DMS114 treated with DMSO at 0.1 percent for 48 hours (cell line): ENCODE results near the gene DERL3.
A peak's percentile ranks its signal among the peaks of the same experiment; 100 is the strongest.
"Not testable (repeated sequence)": the region's sequence is repeated elsewhere in the genome, so short reads cannot be mapped to it uniquely, and the experiment has no call there.

ENCODE experiments used
- DNase-seq: peaks from one replicate; lab custom pipeline; 2025; ENCODE audit not compliant: unreplicated experiment; lab: John Stamatoyannopoulos, UW

The DERL3 gene

DNA sequence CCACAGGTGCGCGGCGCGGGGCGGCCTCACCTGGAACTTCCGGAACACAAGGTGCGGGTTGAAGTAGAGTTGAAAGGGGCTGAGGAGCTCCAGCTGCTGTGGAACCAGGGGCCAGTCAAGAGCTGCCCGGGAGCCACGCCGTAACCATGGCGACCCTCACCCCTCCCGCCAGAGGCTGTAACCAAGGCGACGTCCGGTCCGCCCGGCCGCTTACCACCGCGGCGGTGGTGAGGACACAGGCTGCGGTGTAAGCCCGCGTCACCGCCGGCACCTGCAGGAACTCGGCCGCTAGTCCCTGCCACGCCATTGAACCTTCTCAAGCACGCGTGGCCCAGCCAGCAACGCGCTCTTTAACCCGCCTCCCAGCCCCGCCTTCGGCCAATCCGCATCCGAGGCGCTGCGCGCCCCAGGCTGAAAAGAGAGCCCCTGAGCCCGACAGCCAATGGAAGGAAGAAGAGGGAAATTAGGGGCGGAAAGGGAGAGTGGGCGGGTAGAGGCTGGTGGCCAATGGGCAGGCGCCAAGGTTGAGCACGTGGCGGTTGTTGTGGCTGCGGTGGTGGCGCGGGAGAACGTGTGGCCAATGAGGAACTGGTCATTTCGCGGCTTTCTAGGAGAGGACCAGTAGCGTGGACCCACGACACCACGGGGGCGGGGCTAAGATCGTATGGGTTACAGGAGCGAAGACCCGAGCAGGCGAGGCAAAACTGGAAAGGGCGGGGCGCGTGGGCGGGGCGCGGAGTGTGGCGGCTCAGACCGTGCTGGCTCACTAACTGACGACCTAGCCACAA lies at the start of gene DERL3:
Gene DERL3 (minus strand): TSS at position 326 of the 788 bp plus-strand sequence. CDS start 19 bp downstream, at position 307.
- DNase-seq = peak; percentile 99

DNA sequence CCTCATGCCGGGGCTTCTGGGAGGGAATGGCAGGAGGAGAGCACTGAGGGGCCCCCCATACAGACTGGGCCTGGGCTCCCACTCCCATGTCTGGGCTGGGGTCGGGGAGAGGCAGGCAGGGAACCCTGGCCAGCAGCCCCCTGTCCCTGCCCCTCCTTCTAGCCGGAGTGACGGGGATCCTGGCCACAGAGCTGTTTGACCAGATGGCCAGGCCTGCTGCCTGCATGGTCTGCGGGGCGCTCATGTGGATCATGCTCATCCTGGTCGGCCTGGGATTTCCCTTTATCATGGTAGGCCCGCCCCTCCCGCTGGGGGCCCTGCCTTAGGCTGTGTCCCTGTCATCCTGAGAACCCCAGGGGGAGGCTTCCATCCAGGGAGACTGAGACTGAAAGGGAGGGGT lies 45.3 kb upstream of the DERL3 start:
- no peak for DNase-seq

GRCh38 chr22:23883658-23884057 lies 44.9 kb upstream of the DERL3 start:
- DNase-seq = no peak

DNA sequence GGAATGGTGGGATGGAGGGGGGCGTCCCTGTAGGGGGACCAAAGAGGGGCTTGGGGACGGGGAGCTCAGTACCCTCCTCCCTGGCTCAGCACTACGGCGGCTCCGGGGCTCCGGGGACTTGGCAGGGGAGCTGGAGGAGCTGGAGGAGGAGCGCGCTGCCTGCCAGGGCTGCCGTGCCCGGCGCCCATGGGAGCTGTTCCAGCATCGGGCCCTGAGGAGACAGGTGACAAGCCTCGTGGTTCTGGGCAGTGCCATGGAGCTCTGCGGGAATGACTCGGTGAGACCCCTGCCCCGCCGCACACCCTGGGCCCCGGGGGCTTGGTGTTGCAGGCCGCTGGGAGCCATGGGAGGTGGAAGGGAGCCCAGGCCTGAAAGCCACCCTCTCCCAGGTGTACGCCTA lies 43.6 kb upstream of the DERL3 start:
- no peak for DNase-seq

GRCh38 chr22:23878219-23878618 lies 39.4 kb upstream of the DERL3 start:
- DNase-seq = no peak

DNA sequence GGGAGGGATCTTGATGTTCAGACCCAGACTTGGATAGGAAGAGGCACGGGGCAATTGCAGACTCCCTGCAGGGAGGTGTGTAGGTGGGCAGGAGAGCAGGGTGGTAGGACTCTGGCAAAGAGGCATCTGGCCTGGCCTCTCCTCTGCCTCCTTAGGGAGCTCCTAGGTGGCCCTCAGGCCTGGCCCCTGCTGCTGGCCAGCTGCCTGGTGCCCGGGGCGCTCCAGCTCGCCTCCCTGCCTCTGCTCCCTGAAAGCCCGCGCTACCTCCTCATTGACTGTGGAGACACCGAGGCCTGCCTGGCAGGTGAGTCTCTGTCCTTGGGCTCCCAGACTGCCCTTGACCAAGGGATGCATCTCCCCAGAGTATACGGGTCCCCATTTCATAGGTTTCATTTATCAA lies 38.8 kb upstream of the DERL3 start:
- no peak for DNase-seq

GRCh38 chr22:23875801-23876200 lies 37.0 kb upstream of the DERL3 start:
- DNase-seq = no peak

- DNase-seq = no peak
Observed at GRCh38 chr22:23874871-23875270, 36.1 kb upstream of the DERL3 start.

GRCh38 chr22:23868580-23868979 lies 29.8 kb upstream of the DERL3 start:
- DNase-seq = no peak

DNA sequence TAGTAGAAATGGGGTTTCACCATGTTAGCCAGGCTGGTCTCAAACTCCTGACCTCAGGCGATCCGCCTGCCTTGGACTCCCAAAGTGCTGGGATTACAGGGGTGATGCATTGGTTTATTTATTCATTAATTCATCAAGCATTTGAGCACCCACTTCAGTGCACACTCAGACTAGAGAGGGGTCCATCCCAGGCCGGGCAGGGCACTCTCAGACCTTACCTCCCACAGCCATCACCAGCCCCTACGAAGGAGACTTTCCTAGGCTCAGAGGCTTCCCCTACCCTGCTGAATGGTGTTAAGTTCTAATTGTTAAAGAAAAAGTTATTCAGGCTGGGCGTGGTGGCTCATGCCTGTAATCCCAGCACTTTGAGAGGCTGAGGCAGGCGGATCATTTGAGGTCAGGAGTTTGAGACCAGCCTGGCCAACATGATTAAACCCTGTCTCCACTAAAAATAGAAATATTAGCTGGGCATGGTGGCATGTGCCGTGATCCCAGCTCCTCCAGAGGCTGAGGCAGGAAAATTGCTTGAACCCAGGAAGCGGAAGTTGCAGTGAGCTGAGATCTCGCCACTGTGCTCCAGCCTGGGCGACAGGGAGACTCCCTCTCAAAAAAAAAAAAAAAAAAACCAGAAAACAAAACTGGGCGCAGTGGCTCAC lies 25.8 kb upstream of the DERL3 start:
- not testable (repeated sequence) for DNase-seq

DNA sequence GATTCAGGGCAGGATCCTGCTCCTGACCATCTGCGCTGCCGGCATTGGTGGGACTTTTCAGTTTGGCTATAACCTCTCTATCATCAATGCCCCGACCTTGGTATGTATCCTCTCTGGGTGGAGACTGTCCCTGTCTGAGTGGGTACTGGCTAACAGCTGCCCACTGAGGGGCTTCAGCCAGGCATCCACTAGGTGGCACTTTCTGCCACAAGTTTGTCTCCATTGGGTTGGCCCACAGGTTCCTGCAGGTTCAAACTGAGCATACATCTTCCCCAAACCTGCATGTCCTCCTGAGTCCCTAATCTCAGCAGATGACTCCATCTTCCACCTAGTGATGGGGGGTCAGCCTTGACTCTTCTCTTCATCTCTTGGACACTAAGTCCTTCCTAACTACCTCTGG lies 23.3 kb upstream of the DERL3 start:
- peak; percentile 33 for DNase-seq

GRCh38 chr22:23860187-23860586 lies 21.4 kb upstream of the DERL3 start:
- not testable (repeated sequence) for DNase-seq

- no peak for DNase-seq
Observed at GRCh38 chr22:23859201-23859600, 20.4 kb upstream of the DERL3 start.

- DNase-seq = no peak
Observed at GRCh38 chr22:23858484-23858815, 19.6 kb upstream of the DERL3 start.

DNA sequence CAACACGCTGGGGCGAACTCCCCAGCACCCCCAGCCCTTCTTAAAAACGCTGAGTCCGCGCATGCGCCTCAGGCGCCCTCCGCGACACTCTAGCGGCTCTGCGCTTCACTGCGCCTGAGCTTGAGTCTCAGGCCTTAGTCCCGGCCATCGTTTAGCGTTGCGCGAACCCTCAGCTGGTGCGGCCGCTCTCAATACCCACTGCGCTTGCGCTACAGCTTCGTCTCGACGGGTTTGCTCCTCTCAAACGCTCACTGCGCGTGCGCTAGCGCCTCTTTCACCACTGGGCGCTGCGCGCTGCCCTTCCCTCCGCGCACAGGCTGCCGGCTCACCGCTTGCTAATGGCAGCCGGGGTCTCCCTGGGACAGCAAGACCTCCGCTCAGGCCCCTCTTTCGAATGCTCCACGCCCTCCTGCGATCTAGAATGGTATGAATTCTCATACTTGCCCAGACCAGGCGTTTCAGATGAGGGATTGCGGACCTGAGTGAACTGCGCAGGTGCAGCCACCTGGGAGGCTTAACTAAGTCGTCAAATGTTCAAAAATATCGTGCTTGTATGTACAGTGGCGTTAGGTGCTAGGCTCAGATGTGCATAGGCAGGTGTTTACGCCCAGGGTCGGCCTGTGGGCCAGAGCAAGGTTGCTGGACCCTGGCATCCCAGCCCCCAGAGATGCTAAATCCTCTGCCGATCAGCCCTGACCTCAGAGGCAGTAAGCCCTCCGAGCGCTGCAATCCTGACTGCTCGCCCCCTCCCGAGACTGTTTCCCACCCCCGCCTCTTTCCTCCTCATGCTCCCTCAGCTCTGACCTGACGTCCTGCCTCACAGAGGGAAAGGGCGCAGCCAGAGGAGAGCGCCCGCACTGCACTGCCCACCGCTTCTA lies 19.0 kb upstream of the DERL3 start, which contains the start of gene SLC2A11:
Gene SLC2A11 (plus strand): TSS at position 270 of the 878 bp plus-strand sequence. CDS start 125 bp downstream, at position 395.
- peak; percentile 94 for DNase-seq

DNA sequence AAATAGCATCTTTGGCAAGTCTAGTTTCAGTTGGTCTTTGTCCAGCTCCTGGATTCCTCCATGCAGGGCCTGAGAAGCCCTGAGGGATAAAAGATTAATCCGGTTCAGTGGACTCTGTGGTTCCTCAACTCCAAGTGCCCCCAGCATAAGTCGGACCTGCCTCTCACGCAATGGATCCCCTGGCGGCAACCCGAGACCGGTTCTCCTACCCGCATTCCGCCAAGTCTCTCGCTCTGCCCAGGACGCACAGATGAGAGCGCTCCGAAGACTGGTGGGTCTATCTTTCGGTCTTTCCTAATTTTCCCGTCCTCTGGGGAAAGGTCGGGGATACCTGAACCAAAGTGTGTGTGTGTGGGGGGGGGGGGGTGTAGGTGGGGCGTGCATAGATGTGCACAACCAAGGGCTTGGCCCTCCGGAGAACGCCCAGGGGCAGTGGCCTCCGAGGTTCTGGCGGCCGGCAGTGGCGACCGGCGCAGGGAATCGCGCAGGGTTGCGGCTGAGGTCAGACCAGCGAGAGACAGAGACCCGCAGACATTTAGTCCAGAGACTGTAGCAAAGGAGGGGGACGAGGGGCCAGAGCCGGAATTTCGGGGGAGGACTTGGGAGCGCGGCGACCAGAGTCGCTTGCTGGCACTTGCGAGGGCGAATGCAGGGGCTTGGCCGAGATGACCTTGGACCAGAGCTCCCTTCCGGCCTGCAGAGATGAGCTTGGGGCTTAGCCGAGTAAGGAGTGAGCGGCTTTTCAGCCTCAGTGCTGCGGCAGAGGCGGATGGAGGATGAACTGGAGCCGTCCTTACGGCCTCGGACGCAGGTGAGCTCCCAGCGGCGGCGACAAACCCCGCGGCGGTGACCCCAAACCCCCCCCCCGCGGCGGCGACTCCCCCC lies 18.2 kb upstream of the DERL3 start:
- DNase-seq = peak; percentile 20

DNA sequence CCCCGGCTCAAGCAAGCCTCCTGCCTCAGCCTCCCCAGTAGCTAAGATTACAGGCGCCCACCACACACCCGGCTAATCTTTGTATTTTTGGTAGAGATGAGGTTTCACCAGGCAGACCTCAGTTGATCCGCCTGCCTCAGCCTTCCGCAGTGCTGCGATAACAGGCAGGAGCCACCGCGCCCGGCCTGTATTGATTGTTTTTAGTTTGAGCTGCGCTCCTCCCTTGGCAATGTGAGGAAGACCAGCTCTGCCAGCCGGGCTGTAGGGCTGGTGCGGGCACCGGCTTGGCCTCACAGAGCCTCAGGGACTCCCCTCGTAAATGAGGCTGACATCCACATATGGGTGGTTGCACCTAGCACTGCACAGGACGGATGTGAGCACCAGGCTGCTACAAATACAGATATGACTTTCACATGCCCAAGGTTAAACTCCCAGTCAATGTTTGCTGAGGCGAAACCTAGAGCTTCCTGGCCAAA lies 11.4 kb upstream of the DERL3 start:
- DNase-seq = no peak

DNA sequence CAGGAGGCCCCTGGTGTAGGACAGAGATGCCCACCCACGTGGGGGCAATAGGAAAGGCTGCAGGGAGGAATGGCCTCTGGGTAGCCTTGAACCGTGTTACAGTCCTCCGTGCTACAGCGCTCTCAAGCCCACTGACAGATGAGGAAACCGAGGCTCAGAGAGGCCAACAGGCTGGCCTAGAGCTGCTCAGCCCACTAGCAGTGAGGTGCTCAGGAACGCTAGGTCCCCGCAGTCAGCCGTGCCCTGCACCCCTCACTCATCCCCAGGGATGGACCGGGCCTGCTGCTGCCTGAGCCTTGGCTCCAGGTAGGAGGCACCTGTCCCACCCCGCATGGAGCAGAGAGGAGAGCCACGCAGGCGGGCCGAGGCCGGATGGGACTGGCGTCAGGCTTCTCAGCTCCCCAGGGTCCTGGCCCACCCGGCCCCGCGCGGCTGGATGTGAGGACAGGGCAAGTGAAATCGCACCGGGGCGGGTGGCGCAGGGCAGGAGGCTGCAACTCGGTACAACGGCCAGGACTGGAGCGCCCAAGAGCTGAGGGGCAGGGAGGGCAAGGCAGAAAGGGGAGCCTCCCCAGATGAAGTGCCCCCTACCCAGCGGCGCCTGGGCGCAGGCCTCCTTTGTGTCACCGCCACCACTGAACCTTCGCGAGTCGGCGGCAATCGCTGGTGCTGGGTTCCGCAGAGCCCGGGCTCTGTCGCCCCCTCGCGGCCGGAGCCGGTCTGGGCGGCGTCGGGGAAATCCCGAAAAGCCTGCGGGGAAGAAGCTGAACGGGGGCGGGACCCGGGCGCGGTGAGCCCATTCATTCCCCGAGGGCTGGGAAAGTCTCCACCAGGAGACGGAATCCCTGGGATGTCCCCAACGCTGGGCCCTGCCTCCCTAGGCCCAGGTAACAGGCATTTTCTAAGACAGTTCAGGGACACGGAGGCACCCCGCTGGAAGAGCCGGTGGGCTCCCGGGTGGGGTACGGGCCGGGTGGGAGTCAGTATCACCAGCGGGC lies 10.5 kb upstream of the DERL3 start:
- DNase-seq = peak; percentile 59
